A549 treated with CORT108297 at 1 μM for 4 hours (cell line): ENCODE measurements around the gene PKN1. TPM values are rescaled to one million over a fixed set of nuclear protein-coding genes. Genes with fewer than 3 reads are reported as not detected.

Experiments used
- total RNA-seq: library from RNA; stranded (reverse); fragments of 200-300 nt; extraction: Qiagen RNA extraction; gene quantifications from 5 replicates; pipeline ENCODE4 v1.2.3, GENCODE V29; 2022

The PKN1 gene
- total RNA-seq = 61.3 to 74.4 TPM (median 72.2 TPM) in 5 replicates

GRCh38 chr19:14432791-14433553, at the start of gene PKN1:
Gene PKN1 (plus strand): TSS chr19:14433306. CDS start chr19:14433522, 216 bp downstream.

GRCh38 chr19:14419106-14419813, 13.8 kb upstream of the PKN1 start, which contains the start of gene DDX39A:
Gene DDX39A (minus strand): TSS chr19:14419341. CDS start chr19:14413220, 6,121 bp downstream.

GRCh38 chr19:14475251-14476073, 42.4 kb downstream of the PKN1 start, which contains the start of gene PTGER1:
Gene PTGER1 (minus strand): TSS chr19:14475354. CDS start chr19:14474320, 1,034 bp downstream.

GRCh38 chr19:14496029-14496833, 63.1 kb downstream of the PKN1 start, which contains the start of gene GIPC1:
Gene GIPC1 (minus strand): TSS chr19:14496127. CDS start chr19:14482976, 13,151 bp downstream.

GRCh38 chr19:14517840-14518505, 84.9 kb downstream of the PKN1 start, which contains the start of gene DNAJB1:
Gene DNAJB1 (minus strand): TSS chr19:14518397. CDS start chr19:14518349, 48 bp downstream.

Other genes with a start within 250 kb of the PKN1 start
- gene ADGRL1, start 227.1 kb upstream of the PKN1 start, total RNA-seq = 2.1 to 3.7 TPM (median 3.4 TPM) in 5 replicates
- gene ADGRE5, start 51.9 kb upstream of the PKN1 start, total RNA-seq = 66.8 to 89.7 TPM (median 83.5 TPM) in 5 replicates
- gene DDX39A, start 14.0 kb upstream of the PKN1 start, total RNA-seq = 120 to 141 TPM (median 130 TPM) in 5 replicates
- gene PTGER1, start 42.0 kb downstream of the PKN1 start, total RNA-seq = 0.10 to 0.15 TPM (median 0.13 TPM) in 3 of 5 replicates, not detected in the others
- gene GIPC1, start 62.8 kb downstream of the PKN1 start, total RNA-seq = 81.2 to 135 TPM (median 130 TPM) in 5 replicates
- 159 to 187 TPM (median 172 TPM) in 5 replicates for gene DNAJB1, start 85.1 kb downstream of the PKN1 start, total RNA-seq
- 145 to 197 TPM (median 189 TPM) in 5 replicates for gene TECR, start 96.3 kb downstream of the PKN1 start, total RNA-seq
- gene NDUFB7, start 138.8 kb downstream of the PKN1 start, total RNA-seq = 158 to 214 TPM (median 202 TPM) in 5 replicates
- 0.09 TPM in 1 of 5 replicates, not detected in the others for gene CLEC17A, start 149.8 kb downstream of the PKN1 start, total RNA-seq
- gene ADGRE3, start 241.5 kb downstream of the PKN1 start, total RNA-seq = not detected in 5 replicates